ENCODE measurements around the gene HSDL1. TPM values are rescaled to one million over a fixed set of nuclear protein-coding genes. Genes with fewer than 3 reads are reported as not detected.

Gene HSDL1
- total RNA-seq, 1 donor from 2014 or later = 68.2 TPM

GRCh38 chr16:84096447-84097005, 48.5 kb downstream of the HSDL1 start:
- Mint-ChIP-seq H3K27me3 (ENCODE audit: low read depth) (no peaks in the 10 kb centered on the region), H3K4me3 (no peak overlapping the region), H3K36me3 (ENCODE audit: low read depth) (peaks cover 4% of the 10 kb centered on the region), H3K9me3 (no peaks in the 10 kb centered on the region), H3K4me1 (no peaks in the 10 kb centered on the region), H3K27ac (ENCODE audit: unreplicated experiment) (no peak overlapping the region)
- no peak for TF ChIP-seq CTCF (conservative IDR thresholded peaks at IDR 0.05)
- DNase-seq (ENCODE audit: low read depth, low spot score) = no peak

GRCh38 chr16:84095466-84095865, 49.5 kb downstream of the HSDL1 start:
- H3K27ac Mint-ChIP-seq (ENCODE audit: unreplicated experiment) = no peak overlapping the region
- peaks cover 4% of the 10 kb centered on the region for H3K36me3 Mint-ChIP-seq (ENCODE audit: low read depth)
- no peak for TF ChIP-seq CTCF (conservative IDR thresholded peaks at IDR 0.05)
- no peak for DNase-seq (ENCODE audit: low read depth, low spot score)
- H3K27me3 Mint-ChIP-seq (ENCODE audit: low read depth) = no peaks in the 10 kb centered on the region
- no peak overlapping the region for H3K4me3 Mint-ChIP-seq
- no peaks in the 10 kb centered on the region for H3K4me1 Mint-ChIP-seq
- H3K9me3 Mint-ChIP-seq = no peaks in the 10 kb centered on the region

- Mint-ChIP-seq H3K36me3 (ENCODE audit: low read depth) (peaks cover 4% of the 10 kb centered on the region), H3K4me3 (no peak overlapping the region), H3K9me3 (no peaks in the 10 kb centered on the region), H3K27ac (ENCODE audit: unreplicated experiment) (no peak overlapping the region), H3K4me1 (no peaks in the 10 kb centered on the region), H3K27me3 (ENCODE audit: low read depth) (no peaks in the 10 kb centered on the region)
- no peak for DNase-seq (ENCODE audit: low read depth, low spot score)
- TF ChIP-seq CTCF (conservative IDR thresholded peaks at IDR 0.05) = no peak
Observed at GRCh38 chr16:84093879-84094270, 51.1 kb downstream of the HSDL1 start.

- Mint-ChIP-seq H3K4me3 (no peak overlapping the region), H3K36me3 (ENCODE audit: low read depth) (peaks cover 4% of the 10 kb centered on the region), H3K4me1 (no peaks in the 10 kb centered on the region), H3K9me3 (no peaks in the 10 kb centered on the region), H3K27me3 (ENCODE audit: low read depth) (no peaks in the 10 kb centered on the region), H3K27ac (ENCODE audit: unreplicated experiment) (no peak overlapping the region)
- DNase-seq (ENCODE audit: low read depth, low spot score) = no peak
- TF ChIP-seq CTCF (conservative IDR thresholded peaks at IDR 0.05) = no peak
Observed at GRCh38 chr16:84093120-84093878, 51.7 kb downstream of the HSDL1 start.

- H3K27me3 Mint-ChIP-seq (ENCODE audit: low read depth) = no peaks in the 10 kb centered on the region
- H3K4me3 Mint-ChIP-seq = no peak overlapping the region
- no peaks in the 10 kb centered on the region for H3K4me1 Mint-ChIP-seq
- TF ChIP-seq CTCF (conservative IDR thresholded peaks at IDR 0.05) = no peak
- peaks cover 7% of the 10 kb centered on the region for H3K36me3 Mint-ChIP-seq (ENCODE audit: low read depth)
- H3K9me3 Mint-ChIP-seq = no peaks in the 10 kb centered on the region
- H3K27ac Mint-ChIP-seq (ENCODE audit: unreplicated experiment) = no peak overlapping the region
- DNase-seq (ENCODE audit: low read depth, low spot score) = no peak
Observed at GRCh38 chr16:84091460-84091859, 53.5 kb downstream of the HSDL1 start.
